ENCODE data around the gene SH3BP1. TPM values are rescaled to one million over a fixed set of nuclear protein-coding genes. Genes with fewer than 3 reads are reported as not detected.

Gene SH3BP1
- total and polyA plus RNA-seq, 9 of the 15 experiments (the other 6 are each of a cell fraction or from before 2014, with no cell fraction given): 0.10 to 36.2 (median 10.4) TPM

- TF ChIP-seq AFF4 (CRISPR knock-in tag; IDR thresholded peaks at IDR 0.05) (no peak), ZNF551 (CRISPR knock-in tag; IDR thresholded peaks at IDR 0.05) (no peak), ZNF586 (CRISPR knock-in tag; conservative IDR thresholded peaks at IDR 0.05) (no peak), CHD4 (IDR thresholded peaks at IDR 0.05; ENCODE audit: insufficient read depth, insufficient replicate concordance, low read depth, low read length, poor library complexity, severe bottlenecking) (no peak), ZNF41 (CRISPR knock-in tag; conservative IDR thresholded peaks at IDR 0.05) (no peak), SMARCB1 (IDR thresholded peaks at IDR 0.05; ENCODE audit: insufficient read length, low read depth) (no peak), ZNF445 (CRISPR knock-in tag; IDR thresholded peaks at IDR 0.05; ENCODE audit: low read depth) (no peak), ZFP91 (CRISPR knock-in tag; IDR thresholded peaks at IDR 0.05) (no peak), ELF4 (CRISPR knock-in tag; IDR thresholded peaks at IDR 0.05) (no peak), SFPQ (IDR thresholded peaks at IDR 0.05; ENCODE audit: low read depth, low read length) (no peak)
Measured at GRCh38 chr22:37674951-37675929, 35.8 kb downstream of the SH3BP1 start, which contains the start of gene LGALS1 (continued).
